A549 (cell line): Measurements from ENCODE around the gene LYSMD1. TPM values are rescaled to one million over a fixed set of nuclear protein-coding genes. Genes with fewer than 3 reads are reported as not detected.
A peak's percentile ranks its signal among the peaks of the same experiment; 100 is the strongest.

Experiments used
- ATAC-seq, 2 experiments: fragments of 200-7000 bp in 1 of 2; fragments of >200 bp in 1 of 2; cut with Nextera tagmentation in 1 of 2; cut with Tn5 transposase in 1 of 2; 3 replicates each; pipeline versions ENCODE4 v1.8.0 to v1.9.1; 2018 to 2020; ENCODE audit warnings: mild to moderate bottlenecking in 1 of 2, moderate library complexity in 1 of 2
- CTCF ChIA-PET: fragments of 300-600 bp; sonication (Branson Sonifier 250); formaldehyde crosslinking; extraction: SDS; loops from one replicate; lab custom pipeline; 2021; ENCODE audit warnings: antibody characterized with exemption, inconsistent platforms; lab: Yijun Ruan, JAX
- POLR2A ChIA-PET: fragments of 350-600 bp; formaldehyde crosslinking; extraction: SDS; loops from one replicate; lab custom pipeline; 2021; ENCODE audit warnings: antibody characterized with exemption, inconsistent platforms; lab: Yijun Ruan, JAX
- DNase-seq, 2 experiments: peaks; one replicate each; pipeline versions ENCODE4 v3.0.0 to v3.0.0-alpha.2; 2011 to 2016; ENCODE audit warnings: low read depth in 1 of 2, low spot score in 1 of 2
- FAIRE-seq: peaks from 2 replicates; lab custom pipeline; 2011; peaks lifted over from hg19 to GRCh38; lab: Jason Lieb, UNC
- H3K27ac ChIP-seq, 2 experiments: fragments of >200 bp; sonication (Bioruptor Twin); formaldehyde crosslinking; 3 replicates each; pipeline ENCODE4 v1.5.1; 2016 to 2017
- H3K4me1 ChIP-seq: fragments of >200 bp; sonication (Bioruptor Twin); formaldehyde crosslinking; 3 replicates; pipeline ENCODE4 v1.6.1; 2016
- H3K4me2 ChIP-seq: fragments of >200 bp; sonication (Bioruptor Twin); formaldehyde crosslinking; 3 replicates; pipeline ENCODE4 v1.6.1; 2016
- H3K4me3 ChIP-seq: fragments of >200 bp; sonication (Bioruptor Twin); formaldehyde crosslinking; 3 replicates; pipeline ENCODE4 v1.5.1; 2016
- H3K9me3 ChIP-seq: fragments of >200 bp; sonication (Bioruptor Twin); formaldehyde crosslinking; 3 replicates; pipeline ENCODE4 v1.6.1; 2016
- CBX2 ChIP-seq: fragments of 200-600 bp; sonication (generic); IDR thresholded peaks from 2 replicates; pipeline ENCODE4 v1.6.1; 2016; ENCODE audit warnings: low read depth, mild to moderate bottlenecking, borderline replicate concordance
- CBX8 ChIP-seq: fragments of 200-600 bp; sonication (generic); IDR thresholded peaks from 2 replicates; pipeline ENCODE4 v1.6.1; 2016
- CHD2 ChIP-seq: fragments of 150-350 bp; IDR thresholded peaks from 2 replicates; pipeline ENCODE4 v1.6.1; 2014; ENCODE audit warnings: low read length; ENCODE audit not compliant: partially characterized antibody
- CHD4 ChIP-seq: fragments of 200-600 bp; sonication (generic); IDR thresholded peaks from 2 replicates; pipeline ENCODE4 v1.6.1; 2016; ENCODE audit warnings: antibody characterized with exemption, mild to moderate bottlenecking, borderline replicate concordance
- FOSL2 ChIP-seq, 2 experiments: fragments of 450-650 bp in 1 of 2; fragments of >200 bp in 1 of 2; sonication (Bioruptor Twin) in 1 of 2; formaldehyde crosslinking; IDR thresholded peaks; 2 replicates each; pipeline versions ENCODE4 v1.5.0 to v1.6.1; 2016 to 2020; ENCODE audit warnings: mild to moderate bottlenecking in 1 of 2, moderate library complexity in 1 of 2
- GATA3 ChIP-seq: IDR thresholded peaks from 2 replicates; pipeline ENCODE4 v1.6.1; 2012; ENCODE audit warnings: borderline replicate concordance
- HDAC2 ChIP-seq: fragments of 200-600 bp; sonication (generic); IDR thresholded peaks from 2 replicates; pipeline ENCODE4 v1.6.1; 2016
- HEYL ChIP-seq: fragments of 250-450 bp; sonication (Bioruptor Pico); IDR thresholded peaks from 2 replicates; pipeline ENCODE4 v1.8.0; 2021; ENCODE audit warnings: mild to moderate bottlenecking, moderate library complexity
- HOXA7 ChIP-seq: fragments of 250-450 bp; sonication (Bioruptor Pico); IDR thresholded peaks from 2 replicates; pipeline ENCODE4 v1.5.0; 2020; ENCODE audit warnings: mild to moderate bottlenecking, moderate library complexity
- HOXB13 ChIP-seq: fragments of 250-450 bp; sonication (Bioruptor Pico); IDR thresholded peaks from 2 replicates; pipeline ENCODE4 v1.5.0; 2020; ENCODE audit warnings: low read depth, mild to moderate bottlenecking, moderate library complexity
- KDM1A ChIP-seq: fragments of 200-600 bp; sonication (generic); IDR thresholded peaks from 2 replicates; pipeline ENCODE4 v1.6.1; 2016; ENCODE audit warnings: low read depth, mild to moderate bottlenecking
- MAZ ChIP-seq: fragments of 150-350 bp; IDR thresholded peaks from 2 replicates; pipeline ENCODE4 v1.6.1; 2014; ENCODE audit warnings: antibody characterized with exemption, low read depth, low read length, borderline replicate concordance
- NR3C1 ChIP-seq: fragments of >200 bp; sonication (Bioruptor Twin); formaldehyde crosslinking; IDR thresholded peaks from 3 replicates; pipeline ENCODE4 v1.6.1; 2017
- PHF8 ChIP-seq: fragments of 200-600 bp; sonication (generic); IDR thresholded peaks from 2 replicates; pipeline ENCODE4 v1.6.1; 2016; ENCODE audit warnings: low read depth, mild to moderate bottlenecking, antibody characterized with exemption, moderate library complexity, borderline replicate concordance
- POLR2A ChIP-seq: IDR thresholded peaks from 2 replicates; pipeline ENCODE4 v1.6.1; 2012; ENCODE audit warnings: mild to moderate bottlenecking, low read length
- RAD21 ChIP-seq, 2 experiments: fragments of >200 bp in 1 of 2; sonication (Bioruptor Twin) in 1 of 2; formaldehyde crosslinking in 1 of 2; IDR thresholded peaks in 1 of 2; conservative IDR thresholded peaks in 1 of 2; 2 replicates in 1 of 2; 3 replicates in 1 of 2; pipeline ENCODE4 v1.6.1; 2012 to 2018; ENCODE audit warnings: inconsistent platforms in 1 of 2
- RNF2 ChIP-seq: fragments of 200-600 bp; sonication (generic); IDR thresholded peaks from 2 replicates; pipeline ENCODE4 v1.6.1; 2016; ENCODE audit warnings: low read depth, mild to moderate bottlenecking, antibody characterized with exemption, moderate library complexity, borderline replicate concordance
- SMC3 ChIP-seq: fragments of >200 bp; sonication (Bioruptor Twin); formaldehyde crosslinking; IDR thresholded peaks from 3 replicates; pipeline ENCODE4 v1.6.1; 2018; ENCODE audit warnings: inconsistent platforms
- SREBF2 ChIP-seq: fragments of 450-650 bp; IDR thresholded peaks from 2 replicates; pipeline ENCODE4 v1.6.1; 2014; ENCODE audit warnings: mild to moderate bottlenecking, moderate library complexity
- TP53 ChIP-seq: fragments of 250-450 bp; sonication (Bioruptor Pico); IDR thresholded peaks from 2 replicates; pipeline ENCODE4 v1.5.0; 2021; ENCODE audit warnings: mild to moderate bottlenecking, moderate library complexity
- ZSCAN20 ChIP-seq: fragments of 250-450 bp; sonication (Bioruptor Pico); IDR thresholded peaks from 2 replicates; pipeline ENCODE4 v1.8.0; 2022; ENCODE audit warnings: mild to moderate bottlenecking, moderate library complexity
- WGBS: methylation state at CpG from one replicate; pipeline ENCODE4 v1.1.6; 2017; ENCODE audit errors: missing lambda C conversion rate; 5-methylcytosine and 5-hydroxymethylcytosine counted together
- polyA plus RNA-seq, 4 experiments: library from polyadenylated mRNA; depleted of rRNA in 3 of 4; stranded (reverse); fragments of >200 nt; fragmentation: RNase III in 1 of 4; extraction: RNeasy Plus Mini Kit Qiagen cat#74134 plus additional on column Dnase treatment in 1 of 4; gene quantifications; 2 replicates in 3 of 4; 3 replicates in 1 of 4; pipeline ENCODE4 v1.2.3, GENCODE V29; 2011 to 2017
- TF ChIP-seq, protein P1 (sequence below): fragments of 250-450 bp; sonication (Bioruptor Pico); IDR thresholded peaks from 2 replicates; pipeline ENCODE4 v1.5.0; 2020; ENCODE audit warnings: low read depth, mild to moderate bottlenecking, moderate library complexity
- TF ChIP-seq, protein P2 (sequence below): IDR thresholded peaks from 2 replicates; pipeline ENCODE4 v1.6.1; 2012; ENCODE audit warnings: low read depth, borderline replicate concordance

The LYSMD1 gene
- polyA plus RNA-seq, 2 of the 4 experiments (the other 2 are of a cell fraction) = 7.0 to 10.5 TPM

DNA sequence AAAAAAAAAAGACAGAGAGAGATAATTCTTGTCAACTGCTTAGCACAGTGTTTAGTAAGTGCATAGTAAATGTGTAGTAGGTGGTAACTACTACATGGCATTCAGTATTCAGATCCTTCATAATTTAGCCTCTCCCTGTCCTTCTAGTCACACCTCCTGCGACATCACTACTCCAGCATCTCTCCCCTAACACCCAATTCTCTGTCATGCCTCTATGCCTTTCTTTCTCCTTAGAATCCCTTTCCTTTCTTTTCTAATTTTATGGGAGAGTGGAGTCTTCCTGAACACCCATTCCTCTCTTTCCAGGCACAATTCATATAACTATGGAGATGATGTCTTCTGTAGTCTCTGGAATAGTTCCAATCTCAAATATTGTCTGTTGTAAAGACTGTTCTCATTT is 28.2 kb upstream of the LYSMD1 start:
- TF ChIP-seq HEYL (no peak), HDAC2 (no peak)
- TF ChIP-seq, all 56 proteins: peak for 0
- Histone ChIP-seq H3K4me2 (peak overlapping the region; percentile 82), H3K9me3 (no peaks in the 10 kb centered on the region), H3K4me3 (peak overlapping the region; percentile 45; the same call in 1 of the 3 replicates), H3K4me1 (peaks cover 25% of the 10 kb centered on the region), H3K27ac (peak overlapping the region; percentile 93 to 95; a peak in 4 of 6 replicates)
- ChIA-PET POLR2A (interaction anchor here (0.7 to 1.1 kb wide), 2 partner anchors 10 to 88 kb away, joined by 3 read pairs; no protein-coding TSS in a partner anchor), CTCF (interaction anchor here (1.0 to 3.0 kb wide), 3 partner anchors 11 to 62 kb away, joined by 5 to 18 read pairs (median 5); partner anchors contain the start of gene PSMD4)
- WGBS = 78% methylated on average over 1 of the region's 1 CpG
- FAIRE-seq (no peak), DNase-seq (peak in 1 of 2 experiments; percentile 44), ATAC-seq (no peak)

GRCh38 chr1:151193304-151193703 is 27.6 kb upstream of the LYSMD1 start:
- DNase-seq (no peak), ATAC-seq (no peak), FAIRE-seq (no peak)
- Histone ChIP-seq H3K4me3 (no peak overlapping the region), H3K4me1 (peaks cover 31% of the 10 kb centered on the region), H3K4me2 (no peak overlapping the region), H3K9me3 (no peaks in the 10 kb centered on the region), H3K27ac (no peak overlapping the region; a peak in 1 of 6 replicates)
- 78% methylated on average over 6 of the region's 6 CpGs for WGBS
- TF ChIP-seq, protein P1, sequence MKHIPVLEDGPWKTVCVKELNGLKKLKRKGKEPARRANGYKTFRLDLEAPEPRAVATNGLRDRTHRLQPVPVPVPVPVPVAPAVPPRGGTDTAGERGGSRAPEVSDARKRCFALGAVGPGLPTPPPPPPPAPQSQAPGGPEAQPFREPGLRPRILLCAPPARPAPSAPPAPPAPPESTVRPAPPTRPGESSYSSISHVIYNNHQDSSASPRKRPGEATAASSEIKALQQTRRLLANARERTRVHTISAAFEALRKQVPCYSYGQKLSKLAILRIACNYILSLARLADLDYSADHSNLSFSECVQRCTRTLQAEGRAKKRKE (CRISPR knock-in tag) = no peak
- TF ChIP-seq KDM1A (0 out of 2 replicates have a peak, but pooled peaks have one; percentile 59), PHF8 (no peak), CHD4 (peak; percentile 35; the same call in 1 of the 2 replicates)
- CTCF ChIA-PET = interaction anchor here (0.6 to 3.0 kb wide), 4 partner anchors 59 to 147 kb away, joined by 3 to 18 read pairs (median 5); partner anchors contain the start of gene PSMD4
- POLR2A ChIA-PET = no interaction called here

- FAIRE-seq = no peak
- ChIA-PET CTCF (interaction anchor here (0.6 to 1.3 kb wide), 5 partner anchors 13 to 148 kb away, joined by 3 to 6 read pairs (median 3); no protein-coding TSS in a partner anchor), POLR2A (no interaction called here)
- H3K27ac ChIP-seq = no peak overlapping the region
- H3K9me3 ChIP-seq = no peaks in the 10 kb centered on the region
- peaks cover 22% of the 10 kb centered on the region for H3K4me1 ChIP-seq
- H3K4me2 ChIP-seq = no peak overlapping the region
- DNase-seq = no peak
- H3K4me3 ChIP-seq = no peak overlapping the region
- no peak for ATAC-seq
- TF ChIP-seq HOXB13 (CRISPR knock-in tag) (no peak), ZSCAN20 (CRISPR knock-in tag) (no peak), NR3C1 (no peak), RNF2 (no peak), TP53 (CRISPR knock-in tag) (no peak), CHD2 (no peak), SREBF2 (no peak), HDAC2 (no peak), RAD21 (conservative IDR thresholded peaks at IDR 0.05 in 1 of 2, IDR thresholded peaks at IDR 0.05 in 1 of 2) (no peak), POLR2A (no peak), SMC3 (no peak), GATA3 (no peak), FOSL2 (IDR thresholded peaks at IDR 0.05) (no peak), FOSL2 (CRISPR knock-in tag; IDR thresholded peaks at IDR 0.05) (no peak), HOXA7 (CRISPR knock-in tag) (no peak), CBX8 (no peak), MAZ (no peak), CBX2 (no peak)
- TF ChIP-seq, protein P1 (CRISPR knock-in tag) = no peak
- TF ChIP-seq, protein P2, sequence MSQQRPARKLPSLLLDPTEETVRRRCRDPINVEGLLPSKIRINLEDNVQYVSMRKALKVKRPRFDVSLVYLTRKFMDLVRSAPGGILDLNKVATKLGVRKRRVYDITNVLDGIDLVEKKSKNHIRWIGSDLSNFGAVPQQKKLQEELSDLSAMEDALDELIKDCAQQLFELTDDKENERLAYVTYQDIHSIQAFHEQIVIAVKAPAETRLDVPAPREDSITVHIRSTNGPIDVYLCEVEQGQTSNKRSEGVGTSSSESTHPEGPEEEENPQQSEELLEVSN = no peak
- WGBS = 75% methylated on average over 7 of the region's 7 CpGs
Measured at GRCh38 chr1:151192047-151192446, 26.3 kb upstream of the LYSMD1 start.
